GM23338 (cell line): ENCODE results near the gene SORCS2. TPM values are rescaled to one million over a fixed set of nuclear protein-coding genes. Genes with fewer than 3 reads are reported as not detected.
A peak's percentile ranks its signal among the peaks of the same experiment; 100 is the strongest.

Experiments used
- ATAC-seq: fragments of 200-7000 bp; cut with Tn5 transposase; 3 replicates; pipeline ENCODE4 v1.9.1; 2020
- DNase-seq: peaks from one replicate; pipeline ENCODE4 v3.0.0-alpha.2; 2015; ENCODE audit warnings: low spot score
- H2AFZ ChIP-seq: fragments of 200-600 bp; sonication (generic); 2 replicates; pipeline ENCODE4 v1.8.0; 2016; ENCODE audit warnings: antibody characterized with exemption, mild to moderate bottlenecking, moderate library complexity
- H3F3A ChIP-seq: fragments of 200-600 bp; sonication (generic); replicated peaks from 2 replicates; pipeline ENCODE4 v1.8.0; 2017; ENCODE audit warnings: antibody characterized with exemption, mixed run types, low read depth
- H3K27ac ChIP-seq: fragments of 200-600 bp; sonication (generic); 2 replicates; pipeline ENCODE4 v1.6.1; 2016; ENCODE audit warnings: low read depth
- H3K27me3 ChIP-seq: fragments of 200-600 bp; sonication (generic); 2 replicates; pipeline ENCODE4 v1.8.0; 2016; ENCODE audit warnings: mild to moderate bottlenecking, mixed run types, moderate library complexity; ENCODE audit not compliant: insufficient read depth
- H3K36me3 ChIP-seq: fragments of 200-600 bp; sonication (generic); 2 replicates; pipeline ENCODE4 v1.8.0; 2016; ENCODE audit warnings: mild to moderate bottlenecking; ENCODE audit not compliant: insufficient read depth
- H3K4me1 ChIP-seq: fragments of 200-600 bp; sonication (generic); 2 replicates; pipeline ENCODE4 v1.8.0; 2016; ENCODE audit warnings: mild to moderate bottlenecking, moderate library complexity; ENCODE audit not compliant: insufficient read depth
- H3K4me2 ChIP-seq: fragments of 200-600 bp; sonication (generic); 2 replicates; pipeline ENCODE4 v1.7.1; 2017; ENCODE audit warnings: mixed run types
- H3K4me3 ChIP-seq: fragments of 200-600 bp; sonication (generic); 2 replicates; pipeline ENCODE4 v1.6.1; 2016; ENCODE audit warnings: mixed run types
- H3K79me2 ChIP-seq: fragments of 200-600 bp; sonication (generic); replicated peaks from 2 replicates; pipeline ENCODE4 v1.8.0; 2017; ENCODE audit warnings: mild to moderate bottlenecking; ENCODE audit not compliant: insufficient read depth
- H3K9me2 ChIP-seq: fragments of 200-600 bp; sonication (generic); 2 replicates; pipeline ENCODE4 v1.8.0; 2017; ENCODE audit not compliant: insufficient read depth
- H4K20me1 ChIP-seq: fragments of 200-600 bp; sonication (generic); replicated peaks from 2 replicates; pipeline ENCODE4 v1.8.0; 2017; ENCODE audit warnings: mild to moderate bottlenecking; ENCODE audit not compliant: insufficient read depth
- H3K27ac Mint-ChIP-seq: 2 replicates; pipeline ENCODE4 v1.8.0; 2020; ENCODE audit warnings: inconsistent platforms, mild to moderate bottlenecking, moderate library complexity, mixed read lengths
- H3K27me3 Mint-ChIP-seq: 3 replicates; pipeline ENCODE4 v1.8.0; 2022; ENCODE audit warnings: low read depth, mild to moderate bottlenecking, moderate library complexity, mixed read lengths, inconsistent platforms; ENCODE audit not compliant: insufficient read depth, poor library complexity
- H3K36me3 Mint-ChIP-seq: 3 replicates; pipeline ENCODE4 v1.8.0; 2021; ENCODE audit warnings: low read depth, mild to moderate bottlenecking, inconsistent platforms, moderate library complexity, mixed read lengths
- H3K4me1 Mint-ChIP-seq: 3 replicates; pipeline ENCODE4 v1.8.0; 2020; ENCODE audit warnings: mild to moderate bottlenecking, inconsistent platforms, mixed read lengths
- H3K4me3 Mint-ChIP-seq: 3 replicates; pipeline ENCODE4 v1.8.0; 2021; ENCODE audit warnings: moderate library complexity, mild to moderate bottlenecking, inconsistent platforms, mixed read lengths
- H3K9me3 Mint-ChIP-seq: 3 replicates; pipeline ENCODE4 v1.8.0; 2020; ENCODE audit warnings: moderate library complexity, mild to moderate bottlenecking, inconsistent platforms, mixed read lengths
- CREB1 ChIP-seq: fragments of 250-450 bp; sonication (Bioruptor Pico); IDR thresholded peaks from 2 replicates; pipeline ENCODE4 v1.5.0; 2020; ENCODE audit warnings: low read depth, mild to moderate bottlenecking, moderate library complexity
- EZH2 ChIP-seq: fragments of 200-600 bp; sonication (generic); IDR thresholded peaks from one replicate; pipeline ENCODE4 v1.8.0; 2017; ENCODE audit warnings: antibody characterized with exemption, mild to moderate bottlenecking, low read depth; ENCODE audit not compliant: unreplicated experiment
- EZH2phosphoT487 ChIP-seq: fragments of 200-600 bp; sonication (generic); IDR thresholded peaks from one replicate; pipeline ENCODE4 v1.8.1; 2018; ENCODE audit warnings: antibody characterized with exemption; ENCODE audit not compliant: unreplicated experiment
- JUNB ChIP-seq: IDR thresholded peaks from one replicate; pipeline ENCODE4 v1.6.1; 2016; ENCODE audit warnings: antibody characterized with exemption; ENCODE audit not compliant: unreplicated experiment
- NANOG ChIP-seq: IDR thresholded peaks from 2 replicates; pipeline ENCODE4 v1.6.1; 2016; ENCODE audit warnings: antibody characterized with exemption, borderline replicate concordance
- POLR2AphosphoS5 ChIP-seq: IDR thresholded peaks from 2 replicates; pipeline ENCODE4 v1.6.1; 2016; ENCODE audit warnings: antibody characterized with exemption, low read depth
- STAT1 ChIP-seq: IDR thresholded peaks from one replicate; pipeline ENCODE4 v1.6.1; 2016; ENCODE audit warnings: antibody characterized with exemption; ENCODE audit not compliant: unreplicated experiment
- ZNF114 ChIP-seq: fragments of 250-450 bp; sonication (Bioruptor Pico); IDR thresholded peaks from 2 replicates; pipeline ENCODE4 v1.5.0; 2020; ENCODE audit warnings: mild to moderate bottlenecking, moderate library complexity
- ZNF331 ChIP-seq: fragments of 250-450 bp; sonication (Bioruptor Pico); IDR thresholded peaks from 2 replicates; pipeline ENCODE4 v1.5.0; 2020; ENCODE audit warnings: low read depth, mild to moderate bottlenecking, moderate library complexity
- polyA plus RNA-seq: library from polyadenylated mRNA; unstranded; fragments of >200 nt; fragmentation: Nextera tagmentation; extraction: Ambion mirVana; gene quantifications from 2 replicates; pipeline ENCODE4 v1.2.1, GENCODE V29; 2016
- total RNA-seq: library from RNA; depleted of rRNA; stranded (reverse); fragments of >200 nt; shearing (Covaris generic); gene quantifications from 2 replicates; pipeline ENCODE4 v1.2.3, GENCODE V29; 2014
- TF ChIP-seq, protein P1 (sequence below): IDR thresholded peaks from one replicate; pipeline ENCODE4 v1.6.1; 2018; ENCODE audit warnings: antibody characterized with exemption; ENCODE audit not compliant: unreplicated experiment
- TF ChIP-seq, protein P2 (sequence below), 2 experiments: fragments of 200-600 bp in 1 of 2; sonication (generic) in 1 of 2; conservative IDR thresholded peaks; 2 replicates each; pipeline versions ENCODE4 v1.5.1 to v1.6.1; 2016 to 2017; ENCODE audit warnings: antibody characterized with exemption in 2 of 2, low read depth in 2 of 2, mild to moderate bottlenecking in 2 of 2, moderate library complexity in 1 of 2
- TF ChIP-seq, protein P3 (sequence below): IDR thresholded peaks from 2 replicates; pipeline ENCODE4 v1.6.1; 2016; ENCODE audit warnings: antibody characterized with exemption

Gene SORCS2
- total and polyA plus RNA-seq, 2 experiments from 2014 or later = 0.47 to 2.4 TPM

DNA sequence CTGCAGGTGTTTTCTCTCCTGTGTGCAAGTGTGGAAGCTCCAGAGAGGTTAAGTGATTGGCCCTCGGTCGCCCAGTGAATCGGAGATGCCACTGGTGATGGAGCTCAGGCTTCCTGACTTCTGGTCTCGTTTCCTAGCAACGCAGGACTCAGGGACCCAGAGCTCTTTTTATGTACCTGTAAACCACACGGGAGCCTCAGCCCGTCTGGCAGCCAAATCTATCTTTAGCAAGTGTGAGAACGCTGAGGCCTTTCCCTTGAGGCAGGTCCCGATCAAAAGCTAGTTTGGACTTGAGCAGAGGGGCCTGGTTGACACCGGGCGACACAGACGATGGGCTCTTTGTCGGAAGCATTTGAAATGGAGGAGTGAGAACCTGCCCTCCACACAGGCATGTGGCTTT, 116.8 kb downstream of the SORCS2 start (continued):
- TF ChIP-seq STAT1 (no peak), CREB1 (CRISPR knock-in tag) (no peak), EZH2phosphoT487 (no peak)
- TF ChIP-seq, protein P1, sequence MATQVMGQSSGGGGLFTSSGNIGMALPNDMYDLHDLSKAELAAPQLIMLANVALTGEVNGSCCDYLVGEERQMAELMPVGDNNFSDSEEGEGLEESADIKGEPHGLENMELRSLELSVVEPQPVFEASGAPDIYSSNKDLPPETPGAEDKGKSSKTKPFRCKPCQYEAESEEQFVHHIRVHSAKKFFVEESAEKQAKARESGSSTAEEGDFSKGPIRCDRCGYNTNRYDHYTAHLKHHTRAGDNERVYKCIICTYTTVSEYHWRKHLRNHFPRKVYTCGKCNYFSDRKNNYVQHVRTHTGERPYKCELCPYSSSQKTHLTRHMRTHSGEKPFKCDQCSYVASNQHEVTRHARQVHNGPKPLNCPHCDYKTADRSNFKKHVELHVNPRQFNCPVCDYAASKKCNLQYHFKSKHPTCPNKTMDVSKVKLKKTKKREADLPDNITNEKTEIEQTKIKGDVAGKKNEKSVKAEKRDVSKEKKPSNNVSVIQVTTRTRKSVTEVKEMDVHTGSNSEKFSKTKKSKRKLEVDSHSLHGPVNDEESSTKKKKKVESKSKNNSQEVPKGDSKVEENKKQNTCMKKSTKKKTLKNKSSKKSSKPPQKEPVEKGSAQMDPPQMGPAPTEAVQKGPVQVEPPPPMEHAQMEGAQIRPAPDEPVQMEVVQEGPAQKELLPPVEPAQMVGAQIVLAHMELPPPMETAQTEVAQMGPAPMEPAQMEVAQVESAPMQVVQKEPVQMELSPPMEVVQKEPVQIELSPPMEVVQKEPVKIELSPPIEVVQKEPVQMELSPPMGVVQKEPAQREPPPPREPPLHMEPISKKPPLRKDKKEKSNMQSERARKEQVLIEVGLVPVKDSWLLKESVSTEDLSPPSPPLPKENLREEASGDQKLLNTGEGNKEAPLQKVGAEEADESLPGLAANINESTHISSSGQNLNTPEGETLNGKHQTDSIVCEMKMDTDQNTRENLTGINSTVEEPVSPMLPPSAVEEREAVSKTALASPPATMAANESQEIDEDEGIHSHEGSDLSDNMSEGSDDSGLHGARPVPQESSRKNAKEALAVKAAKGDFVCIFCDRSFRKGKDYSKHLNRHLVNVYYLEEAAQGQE = no peak
- TF ChIP-seq, protein P2, sequence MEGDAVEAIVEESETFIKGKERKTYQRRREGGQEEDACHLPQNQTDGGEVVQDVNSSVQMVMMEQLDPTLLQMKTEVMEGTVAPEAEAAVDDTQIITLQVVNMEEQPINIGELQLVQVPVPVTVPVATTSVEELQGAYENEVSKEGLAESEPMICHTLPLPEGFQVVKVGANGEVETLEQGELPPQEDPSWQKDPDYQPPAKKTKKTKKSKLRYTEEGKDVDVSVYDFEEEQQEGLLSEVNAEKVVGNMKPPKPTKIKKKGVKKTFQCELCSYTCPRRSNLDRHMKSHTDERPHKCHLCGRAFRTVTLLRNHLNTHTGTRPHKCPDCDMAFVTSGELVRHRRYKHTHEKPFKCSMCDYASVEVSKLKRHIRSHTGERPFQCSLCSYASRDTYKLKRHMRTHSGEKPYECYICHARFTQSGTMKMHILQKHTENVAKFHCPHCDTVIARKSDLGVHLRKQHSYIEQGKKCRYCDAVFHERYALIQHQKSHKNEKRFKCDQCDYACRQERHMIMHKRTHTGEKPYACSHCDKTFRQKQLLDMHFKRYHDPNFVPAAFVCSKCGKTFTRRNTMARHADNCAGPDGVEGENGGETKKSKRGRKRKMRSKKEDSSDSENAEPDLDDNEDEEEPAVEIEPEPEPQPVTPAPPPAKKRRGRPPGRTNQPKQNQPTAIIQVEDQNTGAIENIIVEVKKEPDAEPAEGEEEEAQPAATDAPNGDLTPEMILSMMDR (conservative IDR thresholded peaks at IDR 0.05; ENCODE audit: low read depth in 2 of 2) = no peak

DNA sequence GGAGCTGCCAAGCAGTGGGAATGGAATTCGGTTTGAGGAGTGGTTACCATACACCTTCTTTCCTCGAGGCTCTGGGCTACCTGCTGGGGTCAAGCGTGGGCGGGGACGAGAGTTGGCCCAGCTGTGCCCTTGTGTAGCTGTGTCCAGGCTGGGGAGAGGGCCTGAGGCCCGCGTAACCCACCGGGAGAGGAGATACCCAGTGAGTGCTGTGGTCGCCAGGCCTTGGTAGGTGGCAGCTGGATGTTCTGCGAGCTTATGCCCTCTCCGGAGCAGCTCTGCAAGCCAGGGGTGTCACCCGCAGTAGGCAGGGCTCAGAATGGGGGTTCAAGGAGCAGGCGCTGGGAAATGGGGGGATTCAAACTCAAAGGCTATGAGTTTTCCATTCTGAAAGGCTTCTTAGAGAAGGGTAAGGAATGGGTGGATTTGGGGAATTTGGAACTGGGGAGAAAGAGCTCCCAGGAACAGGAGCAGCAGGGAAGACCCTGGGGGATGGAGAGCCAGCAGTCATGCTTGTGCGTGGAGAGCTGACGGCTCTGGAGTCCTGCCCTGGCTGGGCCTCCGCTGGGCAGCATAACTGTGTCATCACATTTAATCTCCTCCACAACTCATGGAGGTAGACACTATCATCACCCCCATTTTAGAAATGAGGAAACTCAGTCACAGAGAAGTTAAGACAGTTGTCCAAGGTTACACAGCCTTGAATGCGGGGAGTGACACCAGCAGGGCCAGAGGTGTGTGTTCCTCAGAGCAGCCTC, 117.5 kb downstream of the SORCS2 start:
- no peak for DNase-seq
- no peak overlapping the region for H2AFZ ChIP-seq
- Mint-ChIP-seq H3K4me1 (peaks cover 23% of the 10 kb centered on the region), H3K9me3 (no peaks in the 10 kb centered on the region; the same call in 2 of the 3 replicates), H3K27me3 (peaks cover 18% of the 10 kb centered on the region), H3K27ac (no peak overlapping the region), H3K36me3 (no peaks in the 10 kb centered on the region), H3K4me3 (no peak overlapping the region)
- H3K27me3 ChIP-seq = no peaks in the 10 kb centered on the region
- peak; percentile 20; the same call in 1 of the 3 replicates for ATAC-seq
- H3K4me3 ChIP-seq = no peak overlapping the region
- H3K4me1 ChIP-seq = peaks cover 12% of the 10 kb centered on the region
- H3K79me2 ChIP-seq = no peaks in the 10 kb centered on the region
- no peak overlapping the region for H3K4me2 ChIP-seq
- no peaks in the 10 kb centered on the region for H4K20me1 ChIP-seq
- no peaks in the 10 kb centered on the region for H3K36me3 ChIP-seq
- no peaks in the 10 kb centered on the region for H3F3A ChIP-seq
- no peak overlapping the region for H3K27ac ChIP-seq
- H3K9me2 ChIP-seq = no peaks in the 10 kb centered on the region
- no peak for TF ChIP-seq POLR2AphosphoS5
- TF ChIP-seq, protein P2 (conservative IDR thresholded peaks at IDR 0.05; ENCODE audit: low read depth in 2 of 2) = no peak
- TF ChIP-seq EZH2phosphoT487 = no peak
- TF ChIP-seq NANOG = no peak
- TF ChIP-seq, protein P1 = no peak
- TF ChIP-seq, protein P3, sequence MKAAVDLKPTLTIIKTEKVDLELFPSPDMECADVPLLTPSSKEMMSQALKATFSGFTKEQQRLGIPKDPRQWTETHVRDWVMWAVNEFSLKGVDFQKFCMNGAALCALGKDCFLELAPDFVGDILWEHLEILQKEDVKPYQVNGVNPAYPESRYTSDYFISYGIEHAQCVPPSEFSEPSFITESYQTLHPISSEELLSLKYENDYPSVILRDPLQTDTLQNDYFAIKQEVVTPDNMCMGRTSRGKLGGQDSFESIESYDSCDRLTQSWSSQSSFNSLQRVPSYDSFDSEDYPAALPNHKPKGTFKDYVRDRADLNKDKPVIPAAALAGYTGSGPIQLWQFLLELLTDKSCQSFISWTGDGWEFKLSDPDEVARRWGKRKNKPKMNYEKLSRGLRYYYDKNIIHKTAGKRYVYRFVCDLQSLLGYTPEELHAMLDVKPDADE = no peak
- no peak for TF ChIP-seq ZNF331 (CRISPR knock-in tag)
- no peak for TF ChIP-seq EZH2
- TF ChIP-seq CREB1 (CRISPR knock-in tag) = no peak
- no peak for TF ChIP-seq STAT1
- TF ChIP-seq ZNF114 (CRISPR knock-in tag) = no peak
- no peak for TF ChIP-seq JUNB
